ENCODE results near the gene DNAJC21.

DNAJC21 gene

DNA sequence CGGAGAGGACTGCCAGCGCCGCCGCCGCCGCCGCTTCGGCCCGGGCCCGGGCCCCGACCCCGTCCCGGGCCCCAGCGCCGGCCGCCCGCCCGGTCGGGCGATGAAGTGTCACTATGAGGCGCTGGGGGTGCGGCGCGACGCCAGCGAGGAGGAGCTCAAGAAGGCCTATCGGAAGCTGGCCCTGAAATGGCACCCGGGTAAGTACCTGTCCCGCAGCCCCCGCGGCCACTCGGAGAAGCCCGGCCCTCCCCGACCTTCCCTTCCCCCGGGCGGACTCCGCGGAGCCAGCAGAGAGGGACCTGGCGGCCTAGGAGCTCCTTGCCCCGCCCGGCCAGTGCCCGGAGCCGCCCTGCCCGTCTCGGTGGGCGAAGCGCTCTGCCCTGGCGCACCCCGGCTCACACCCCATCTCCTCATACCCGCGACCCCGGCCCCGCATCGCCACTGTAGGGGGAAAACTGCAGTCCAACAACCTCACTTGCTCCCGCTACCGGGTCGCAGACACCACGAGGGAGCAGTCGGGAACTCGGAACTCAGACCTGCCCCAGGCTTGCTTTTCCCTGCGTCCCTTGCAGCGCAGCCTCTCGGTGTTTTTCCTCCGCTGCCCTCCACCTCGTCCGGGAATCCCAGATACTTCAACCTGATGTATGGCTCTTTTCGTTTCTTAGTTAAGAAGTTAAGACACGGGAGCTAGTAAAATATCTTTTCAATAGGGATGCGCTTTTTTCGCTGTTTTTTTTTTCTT is 532 bp downstream of the DNAJC21 start:
- peak; percentile 70 for DNase-seq (ENCODE audit: low read depth)
- TF ChIP-seq, protein P1, sequence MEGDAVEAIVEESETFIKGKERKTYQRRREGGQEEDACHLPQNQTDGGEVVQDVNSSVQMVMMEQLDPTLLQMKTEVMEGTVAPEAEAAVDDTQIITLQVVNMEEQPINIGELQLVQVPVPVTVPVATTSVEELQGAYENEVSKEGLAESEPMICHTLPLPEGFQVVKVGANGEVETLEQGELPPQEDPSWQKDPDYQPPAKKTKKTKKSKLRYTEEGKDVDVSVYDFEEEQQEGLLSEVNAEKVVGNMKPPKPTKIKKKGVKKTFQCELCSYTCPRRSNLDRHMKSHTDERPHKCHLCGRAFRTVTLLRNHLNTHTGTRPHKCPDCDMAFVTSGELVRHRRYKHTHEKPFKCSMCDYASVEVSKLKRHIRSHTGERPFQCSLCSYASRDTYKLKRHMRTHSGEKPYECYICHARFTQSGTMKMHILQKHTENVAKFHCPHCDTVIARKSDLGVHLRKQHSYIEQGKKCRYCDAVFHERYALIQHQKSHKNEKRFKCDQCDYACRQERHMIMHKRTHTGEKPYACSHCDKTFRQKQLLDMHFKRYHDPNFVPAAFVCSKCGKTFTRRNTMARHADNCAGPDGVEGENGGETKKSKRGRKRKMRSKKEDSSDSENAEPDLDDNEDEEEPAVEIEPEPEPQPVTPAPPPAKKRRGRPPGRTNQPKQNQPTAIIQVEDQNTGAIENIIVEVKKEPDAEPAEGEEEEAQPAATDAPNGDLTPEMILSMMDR (conservative IDR thresholded peaks at IDR 0.05; ENCODE audit: low read depth, low read length) = no peak
- H3K4me3 ChIP-seq (ENCODE audit: low read depth, low read length) = peak overlapping the region; percentile 80

GRCh38 chr5:34930462-34930844 is 1.1 kb downstream of the DNAJC21 start:
- peak; percentile 59 for DNase-seq (ENCODE audit: low read depth)

DNA sequence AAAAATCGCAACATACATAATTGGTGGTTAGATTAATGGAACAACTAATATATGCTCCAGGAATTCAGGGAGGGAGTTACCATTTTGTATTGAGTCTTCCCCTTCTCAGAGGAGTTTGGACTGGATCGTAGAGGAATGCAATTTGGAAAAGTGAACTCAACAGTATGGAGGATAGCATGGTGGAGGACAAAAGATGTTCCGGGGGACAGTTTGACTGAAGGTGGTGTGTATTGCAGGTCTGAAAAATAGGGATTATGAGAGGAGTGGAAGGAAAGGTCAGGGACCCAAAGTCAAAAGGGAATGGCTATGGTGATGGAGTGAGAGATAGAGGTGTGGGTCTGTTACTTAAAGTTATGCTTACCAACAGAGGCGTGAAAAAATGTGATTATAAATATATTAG is 1.5 kb downstream of the DNAJC21 start:
- no peak for DNase-seq (ENCODE audit: low read depth)
- peak overlapping the region; percentile 80 for H3K4me3 ChIP-seq (ENCODE audit: low read depth, low read length)
- TF ChIP-seq, protein P1 (conservative IDR thresholded peaks at IDR 0.05; ENCODE audit: low read depth, low read length) = no peak

More at GRCh38 chr5:34930462-34930844, 1.1 kb downstream of the DNAJC21 start:
- peak overlapping the region; percentile 80 for H3K4me3 ChIP-seq (ENCODE audit: low read depth, low read length)
- TF ChIP-seq, protein P1 (conservative IDR thresholded peaks at IDR 0.05; ENCODE audit: low read depth, low read length) = no peak

- TF ChIP-seq, protein P1 (conservative IDR thresholded peaks at IDR 0.05; ENCODE audit: low read depth, low read length) = no peak
- DNase-seq (ENCODE audit: low read depth) = no peak
- no peak overlapping the region for H3K4me3 ChIP-seq (ENCODE audit: low read depth, low read length)
These were observed 3.6 kb downstream of the DNAJC21 start for GRCh38 chr5:34932947-34933346.

- TF ChIP-seq, protein P1 (conservative IDR thresholded peaks at IDR 0.05; ENCODE audit: low read depth, low read length) = no peak
- peak; percentile 19 for DNase-seq (ENCODE audit: low read depth)
- H3K4me3 ChIP-seq (ENCODE audit: low read depth, low read length) = no peak overlapping the region
These were observed 12.6 kb downstream of the DNAJC21 start for GRCh38 chr5:34941936-34942335.

DNA sequence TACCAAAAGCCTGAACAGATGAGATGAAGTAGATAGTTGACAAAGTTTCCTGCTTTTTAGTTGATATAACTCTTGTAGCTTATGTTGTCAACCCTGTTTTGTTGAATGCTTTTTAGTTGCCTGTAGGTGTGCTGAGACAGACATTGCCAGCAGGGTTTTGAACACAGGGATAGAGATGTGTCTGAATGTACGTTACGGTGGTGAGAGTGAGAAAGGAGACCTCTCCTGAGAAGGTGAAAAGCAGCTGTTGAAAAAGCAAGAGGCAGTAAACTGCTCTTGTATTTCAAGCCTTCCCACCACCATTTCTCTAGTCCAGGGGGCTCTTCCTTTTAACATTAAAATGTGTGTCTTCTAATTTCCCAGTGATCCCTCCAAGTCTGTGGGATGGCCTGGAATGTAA is 14.7 kb downstream of the DNAJC21 start:
- no peak for DNase-seq (ENCODE audit: low read depth)
- TF ChIP-seq, protein P1 (conservative IDR thresholded peaks at IDR 0.05; ENCODE audit: low read depth, low read length) = no peak
- no peak overlapping the region for H3K4me3 ChIP-seq (ENCODE audit: low read depth, low read length)

- DNase-seq (ENCODE audit: low read depth) = no peak
- TF ChIP-seq, protein P1 (conservative IDR thresholded peaks at IDR 0.05; ENCODE audit: low read depth, low read length) = no peak
These were observed 15.2 kb downstream of the DNAJC21 start for GRCh38 chr5:34944460-34945047.

More at GRCh38 chr5:34944460-34945047, 15.2 kb downstream of the DNAJC21 start:
- H3K4me3 ChIP-seq (ENCODE audit: low read depth, low read length) = no peak overlapping the region

All from choroid plexus epithelial cell (primary cell).